HG02763 (cell line): ENCODE results near the gene MUC20.
"Not testable (repeated sequence)": the region's sequence is repeated elsewhere in the genome, so short reads cannot be mapped to it uniquely, and the experiment has no call there.

Experiments used
- ATAC-seq: cut with Tn5 transposase; IDR thresholded peaks from one replicate; pipeline ENCODE4 v1.9.1; 2021; ENCODE audit warnings: mild to moderate bottlenecking, moderate library complexity; ENCODE audit not compliant: unreplicated experiment

The MUC20 gene

DNA sequence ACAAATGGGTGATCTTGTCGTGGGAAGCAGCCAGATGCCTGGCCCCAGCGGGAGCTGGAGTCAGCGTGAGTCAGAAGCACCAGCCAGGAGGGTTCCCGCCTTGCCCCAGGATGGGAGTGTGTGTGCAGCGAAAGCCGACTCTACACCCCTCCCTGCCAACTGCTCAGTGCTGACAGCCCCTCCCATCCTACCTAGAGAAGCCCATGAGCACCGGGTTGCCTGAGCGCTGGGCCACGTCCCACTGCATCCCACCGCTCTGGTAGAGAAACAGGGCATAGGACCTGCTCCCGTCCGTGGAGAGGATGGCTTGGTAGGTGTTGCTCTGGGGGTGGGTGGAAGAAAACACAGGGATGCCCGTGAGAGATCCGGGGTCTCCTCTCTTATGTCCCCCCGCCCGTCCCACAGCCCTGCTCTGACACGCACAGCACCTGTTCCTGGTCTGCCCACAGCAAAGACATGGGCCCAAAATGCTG, 48.1 kb downstream of the MUC20 start:
- ATAC-seq, result no peak

DNA sequence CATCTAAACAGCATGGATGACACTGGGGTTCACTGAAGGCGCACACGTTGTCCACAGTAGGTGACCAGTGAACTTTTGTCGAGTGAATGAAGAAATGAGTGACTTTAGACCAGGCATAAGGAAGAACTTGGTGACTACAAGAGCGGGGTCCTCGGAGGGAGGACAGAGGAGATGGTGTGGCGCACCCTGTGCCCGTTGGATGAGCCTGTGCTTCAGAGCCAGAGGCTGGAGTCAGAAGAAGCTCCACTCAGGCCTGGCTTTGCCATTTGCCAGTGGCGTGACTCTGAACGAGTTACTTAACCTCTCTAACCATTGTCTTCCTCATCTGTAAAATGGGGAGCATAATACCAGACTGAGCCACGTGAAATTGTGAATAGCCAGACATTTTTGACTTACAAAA, 48.8 kb downstream of the MUC20 start:
- no peak for ATAC-seq

DNA sequence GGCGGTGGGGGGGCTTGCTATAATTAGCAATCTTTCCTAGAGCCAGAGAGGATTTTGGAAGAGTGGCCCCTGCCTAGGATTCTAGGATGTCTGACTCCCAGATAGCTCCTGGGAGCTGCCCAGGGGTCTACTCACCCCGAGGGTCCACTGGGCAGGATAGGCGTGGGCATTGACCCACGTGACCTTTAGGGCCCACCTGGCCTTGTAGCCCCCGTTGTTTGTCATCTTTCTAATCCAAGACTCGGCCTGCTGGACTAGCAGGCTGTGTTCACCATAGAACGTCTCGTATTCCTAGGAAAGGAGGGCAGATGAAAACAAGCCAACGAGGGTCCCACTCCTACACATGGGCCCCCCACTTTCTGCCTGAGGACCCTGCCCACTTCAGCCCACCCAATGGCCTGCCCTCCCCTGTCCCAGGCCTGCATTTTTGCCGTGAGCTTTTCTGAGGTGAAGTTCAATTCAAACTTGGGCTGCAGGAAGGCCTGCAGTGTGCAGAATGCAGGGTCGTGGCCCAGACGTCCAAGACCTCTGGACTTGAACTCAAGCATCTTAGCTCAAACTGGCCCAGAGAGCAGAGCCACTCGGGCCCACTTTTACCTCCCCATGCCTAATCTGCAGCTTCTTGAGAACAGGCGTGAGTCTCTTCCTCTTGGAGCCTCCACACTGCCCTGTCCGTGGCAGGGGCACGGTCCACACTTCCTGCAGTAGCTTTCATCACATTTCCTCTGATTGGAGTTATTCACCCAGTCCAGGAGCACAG, 49.5 kb downstream of the MUC20 start:
- ATAC-seq, result no peak

- not testable (repeated sequence) for ATAC-seq
Observed at GRCh38 chr3:195770841-195771645, 50.3 kb downstream of the MUC20 start.

DNA sequence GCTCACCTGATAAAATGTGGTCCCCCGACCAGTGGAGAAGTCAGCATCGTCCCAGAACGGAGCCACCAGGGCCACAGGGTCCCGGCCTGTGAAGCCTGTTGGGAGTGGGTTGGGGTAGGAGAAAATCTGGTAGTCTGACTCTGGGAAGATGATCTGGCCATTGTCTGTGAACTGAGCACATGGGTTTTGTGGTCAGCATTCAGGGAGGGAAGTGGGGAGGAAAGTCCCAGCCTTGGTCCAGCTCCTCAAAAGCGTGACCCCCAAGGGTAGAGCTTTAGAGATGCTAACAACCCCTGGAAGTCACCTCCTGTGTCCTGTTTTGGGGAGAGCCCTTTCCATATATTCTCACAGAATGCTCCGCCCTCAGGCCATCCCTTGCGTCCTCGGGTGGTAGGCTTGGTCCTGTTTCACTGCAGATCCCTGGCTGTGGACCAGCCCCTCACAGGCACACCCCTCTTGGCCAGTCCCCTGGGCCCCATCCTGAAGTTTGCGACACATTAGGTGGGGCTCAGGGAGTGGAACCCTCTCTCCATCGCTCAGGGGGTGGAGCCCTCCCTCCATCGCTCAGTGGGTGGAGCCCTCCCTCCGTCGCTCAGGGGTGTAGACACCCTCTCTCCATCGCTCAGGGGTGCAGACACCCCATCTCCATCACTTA, 51.0 kb downstream of the MUC20 start:
- no peak for ATAC-seq

DNA sequence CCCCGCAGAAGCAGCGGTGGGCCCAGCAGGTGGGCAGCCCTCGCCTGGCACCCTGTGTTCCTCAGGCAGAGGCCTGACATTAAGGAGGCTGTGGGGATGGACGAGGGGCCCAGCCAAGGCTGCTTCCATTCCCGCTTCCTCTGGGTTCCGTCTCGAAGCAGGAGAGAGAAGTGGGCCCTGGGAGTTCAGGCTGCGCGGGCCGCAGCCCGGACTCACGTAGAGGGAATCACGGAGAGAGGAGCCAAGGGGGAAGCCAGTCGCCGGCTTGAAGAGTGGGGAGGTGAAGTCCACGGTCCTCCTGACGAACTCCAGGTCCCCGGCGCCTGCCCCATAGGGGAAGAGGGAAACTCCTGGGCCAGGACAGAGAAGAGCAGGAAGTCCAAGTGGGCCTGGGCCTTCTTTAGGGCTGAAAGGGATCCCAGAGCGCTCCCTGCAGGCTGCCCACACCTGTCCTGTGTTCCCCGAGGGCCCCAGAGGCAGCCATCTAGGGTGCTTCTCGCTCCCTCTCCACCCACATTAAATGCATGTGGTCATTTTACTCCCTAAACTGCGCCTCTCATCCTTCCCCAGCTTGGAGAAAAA, 53.3 kb downstream of the MUC20 start:
- no peak for ATAC-seq

GRCh38 chr3:195774917-195775316, 54.1 kb downstream of the MUC20 start:
- ATAC-seq, result no peak

GRCh38 chr3:195777975-195778374, 57.2 kb downstream of the MUC20 start:
- no peak for ATAC-seq

DNA sequence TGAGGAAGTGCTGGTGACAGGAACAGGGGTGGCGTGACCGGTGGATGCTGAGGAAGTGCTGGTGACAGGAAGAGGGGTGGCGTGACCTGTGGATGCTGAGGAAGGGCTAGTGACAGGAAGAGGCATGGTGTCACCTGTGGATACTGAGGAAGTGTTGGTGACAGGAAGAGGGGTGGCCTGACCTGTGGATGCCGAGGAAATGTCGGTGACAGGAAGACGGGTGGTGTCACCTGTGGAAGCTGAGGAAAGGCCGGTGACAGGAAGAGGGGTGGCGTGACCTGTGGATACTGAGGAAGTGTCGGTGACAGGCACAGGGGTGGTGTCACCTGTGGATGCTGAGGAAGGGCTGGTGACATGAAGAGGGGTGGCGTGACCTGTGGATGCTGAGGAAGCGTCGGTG, 60.5 kb downstream of the MUC20 start:
- ATAC-seq, result not testable (repeated sequence)
